Vagina (tissue), 2 donors: ENCODE results near the gene FRYL. TPM values are rescaled to one million over a fixed set of nuclear protein-coding genes. Genes with fewer than 3 reads are reported as not detected.

Experiments used
- DNase-seq, 2 donors: peaks; one replicate each; pipeline ENCODE4 v3.0.0-alpha.2; 2017; ENCODE audit errors: extremely low spot score in 2 of 2
- H3K27ac ChIP-seq: fragments of 200-600 bp; sonication (generic); one replicate; pipeline ENCODE4 v1.5.1; 2019
- H3K27me3 ChIP-seq: fragments of 200-600 bp; sonication (generic); one replicate; pipeline ENCODE4 v1.5.1; 2019
- H3K36me3 ChIP-seq, 2 donors: fragments of 200-600 bp; sonication (generic); one replicate each; pipeline ENCODE4 v1.5.1; 2017 to 2019
- H3K4me1 ChIP-seq: fragments of 200-600 bp; sonication (generic); one replicate; pipeline ENCODE4 v1.5.1; 2019
- H3K4me3 ChIP-seq, 2 donors: fragments of 200-600 bp; sonication (generic); 1 replicate in 1 of 2; 2 replicates in 1 of 2; pipeline ENCODE4 v1.5.1; 2016 to 2019
- H3K9me3 ChIP-seq: fragments of 200-600 bp; sonication (generic); one replicate; pipeline ENCODE4 v1.5.1; 2019
- CTCF ChIP-seq, 3 experiments: fragments of 450-650 bp in 2 of 3; fragments of 200-600 bp in 1 of 3; sonication (generic) in 1 of 3; IDR thresholded peaks; one replicate each; pipeline ENCODE4 v1.5.1; 2017 to 2019; ENCODE audit warnings: antibody characterized with exemption in 3 of 3, mild to moderate bottlenecking in 2 of 3, moderate library complexity in 2 of 3
- POLR2A ChIP-seq, 2 donors: fragments of 450-650 bp; IDR thresholded peaks; one replicate each; pipeline ENCODE4 v1.6.1; 2017; ENCODE audit warnings: antibody characterized with exemption in 2 of 2, mild to moderate bottlenecking in 2 of 2, moderate library complexity in 2 of 2
- POLR2AphosphoS5 ChIP-seq, 2 donors: sonication (generic); formaldehyde crosslinking; IDR thresholded peaks; one replicate each; pipeline ENCODE4 v1.9.0; 2017; ENCODE audit warnings: antibody characterized with exemption in 2 of 2, mild to moderate bottlenecking in 2 of 2, low read depth in 1 of 2; ENCODE audit not compliant: insufficient read depth in 1 of 2
- intact Hi-C: fragments of 100-400 bp; cut with DNase I; formaldehyde crosslinking; loops from one replicate; pipeline ENCODE4 v1.15.1; 2023
- total RNA-seq: library from RNA; depleted of rRNA; stranded (reverse); fragments of >200 nt; gene quantifications from one replicate; pipeline ENCODE4 v1.2.3, GENCODE V29; 2016

Gene FRYL
- total RNA-seq, 1 donor from 2014 or later: 51.8 TPM

GRCh38 chr4:48538358-48538757 is 241.7 kb downstream of the FRYL start:
- Histone ChIP-seq H3K9me3 (no peaks in the 10 kb centered on the region), H3K4me1 (peaks cover 5% of the 10 kb centered on the region), H3K36me3 (peaks cover 0 to 59% of the 10 kb centered on the region in 2 donors), H3K27me3 (no peaks in the 10 kb centered on the region), H3K4me3 (no peak overlapping the region), H3K27ac (no peak overlapping the region)
- no peak for DNase-seq
- TF ChIP-seq CTCF (IDR thresholded peaks at IDR 0.05) (no peak), POLR2AphosphoS5 (IDR thresholded peaks at IDR 0.05; ENCODE audit: insufficient read depth in 1 of 2, low read depth in 1 of 2) (no peak), POLR2A (IDR thresholded peaks at IDR 0.05) (no peak)
- intact Hi-C loops: no loop called here

- H3K27ac ChIP-seq: no peak overlapping the region
- intact Hi-C loops: no loop called here
- H3K4me1 ChIP-seq: no peaks in the 10 kb centered on the region
- H3K9me3 ChIP-seq: no peaks in the 10 kb centered on the region
- peaks cover 6 to 82% of the 10 kb centered on the region in 2 donors for H3K36me3 ChIP-seq
- DNase-seq: no peak
- TF ChIP-seq CTCF (IDR thresholded peaks at IDR 0.05): no peak
- TF ChIP-seq POLR2AphosphoS5 (IDR thresholded peaks at IDR 0.05; ENCODE audit: insufficient read depth in 1 of 2, low read depth in 1 of 2): no peak
- no peak for TF ChIP-seq POLR2A (IDR thresholded peaks at IDR 0.05)
- H3K27me3 ChIP-seq: no peaks in the 10 kb centered on the region
- no peak overlapping the region for H3K4me3 ChIP-seq
Observed at GRCh38 chr4:48526406-48526805, 253.7 kb downstream of the FRYL start.

- intact Hi-C loops: no loop called here
- no peaks in the 10 kb centered on the region for H3K27me3 ChIP-seq
- no peaks in the 10 kb centered on the region for H3K4me1 ChIP-seq
- no peak overlapping the region for H3K4me3 ChIP-seq
- H3K9me3 ChIP-seq: no peaks in the 10 kb centered on the region
- no peak for DNase-seq
- no peak for TF ChIP-seq CTCF (IDR thresholded peaks at IDR 0.05)
- no peak for TF ChIP-seq POLR2A (IDR thresholded peaks at IDR 0.05)
- TF ChIP-seq POLR2AphosphoS5 (IDR thresholded peaks at IDR 0.05; ENCODE audit: insufficient read depth in 1 of 2, low read depth in 1 of 2): no peak
- peaks cover 5 to 63% of the 10 kb centered on the region in 2 donors for H3K36me3 ChIP-seq
- H3K27ac ChIP-seq: no peak overlapping the region
Observed at GRCh38 chr4:48518143-48518542, 261.9 kb downstream of the FRYL start.

GRCh38 chr4:48509543-48509942 is 270.5 kb downstream of the FRYL start:
- intact Hi-C loops: no loop called here

GRCh38 chr4:48506716-48507115 is 273.4 kb downstream of the FRYL start:
- Histone ChIP-seq H3K36me3 (peaks cover 0 to 29% of the 10 kb centered on the region in 2 donors), H3K4me1 (no peaks in the 10 kb centered on the region)

More at GRCh38 chr4:48509543-48509942, 270.5 kb downstream of the FRYL start:
- TF ChIP-seq POLR2AphosphoS5 (IDR thresholded peaks at IDR 0.05; ENCODE audit: insufficient read depth in 1 of 2, low read depth in 1 of 2): no peak
- no peak for TF ChIP-seq POLR2A (IDR thresholded peaks at IDR 0.05)
- DNase-seq: no peak
- peaks cover 0 to 54% of the 10 kb centered on the region in 2 donors for H3K36me3 ChIP-seq
- no peaks in the 10 kb centered on the region for H3K4me1 ChIP-seq
- no peak overlapping the region for H3K4me3 ChIP-seq
- no peak overlapping the region for H3K27ac ChIP-seq
- H3K27me3 ChIP-seq: no peaks in the 10 kb centered on the region
- no peaks in the 10 kb centered on the region for H3K9me3 ChIP-seq

More at GRCh38 chr4:48506716-48507115, 273.4 kb downstream of the FRYL start:
- no peak overlapping the region for H3K4me3 ChIP-seq
- TF ChIP-seq POLR2A (IDR thresholded peaks at IDR 0.05) (no peak), CTCF (IDR thresholded peaks at IDR 0.05) (no peak), POLR2AphosphoS5 (IDR thresholded peaks at IDR 0.05; ENCODE audit: insufficient read depth in 1 of 2, low read depth in 1 of 2) (no peak)
- no peaks in the 10 kb centered on the region for H3K27me3 ChIP-seq
- no peak overlapping the region for H3K27ac ChIP-seq
- DNase-seq: no peak
- intact Hi-C loops: no loop called here
- H3K9me3 ChIP-seq: no peaks in the 10 kb centered on the region
